NCI-H146 treated with DMSO at 0.1 percent for 48 hours (cell line): ENCODE measurements around the gene HMX3.

Experiments
- DNase-seq: peaks from one replicate; lab custom pipeline; 2025; ENCODE audit not compliant: unreplicated experiment; lab: John Stamatoyannopoulos, UW

Gene HMX3

GRCh38 chr10:123133541-123134342 lies 2.0 kb upstream of the HMX3 start:
- no peak for DNase-seq

- no peak for DNase-seq
Observed at GRCh38 chr10:123134343-123134914, 1.3 kb upstream of the HMX3 start.

GRCh38 chr10:123134915-123135414 lies 805 bp upstream of the HMX3 start:
- peak; percentile 31 for DNase-seq

DNA sequence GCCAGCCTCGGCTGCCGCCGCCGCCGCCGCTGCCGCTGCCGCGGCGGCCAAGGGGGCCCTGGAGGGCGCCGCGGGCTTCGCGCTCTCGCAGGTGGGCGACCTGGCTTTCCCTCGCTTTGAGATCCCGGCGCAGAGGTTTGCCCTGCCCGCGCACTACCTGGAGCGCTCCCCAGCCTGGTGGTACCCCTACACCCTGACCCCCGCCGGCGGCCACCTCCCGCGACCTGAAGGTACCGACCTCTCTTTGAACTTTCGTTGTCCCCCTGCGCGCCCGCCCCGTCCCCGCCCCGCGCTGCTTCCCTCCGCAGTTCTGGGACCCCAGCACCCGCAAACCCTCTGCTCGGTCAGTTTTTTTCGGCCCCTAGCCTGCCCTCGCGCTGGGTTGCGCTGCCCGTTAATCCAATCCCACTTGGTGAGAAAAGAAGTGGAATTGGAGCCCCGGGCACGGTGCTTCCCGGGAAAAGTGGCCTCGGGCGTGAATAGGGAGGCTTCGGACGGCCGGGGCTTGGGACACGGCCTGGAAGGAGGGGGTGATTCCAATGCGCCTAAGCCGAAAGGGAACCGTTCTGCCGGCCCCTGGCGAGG lies 543 bp downstream of the HMX3 start:
- no peak for DNase-seq

GRCh38 chr10:123136806-123137642 lies 1.3 kb downstream of the HMX3 start:
- DNase-seq: no peak

GRCh38 chr10:123139165-123139520 lies 3.4 kb downstream of the HMX3 start:
- DNase-seq: no peak

GRCh38 chr10:123139521-123140163 lies 3.9 kb downstream of the HMX3 start:
- no peak for DNase-seq

DNA sequence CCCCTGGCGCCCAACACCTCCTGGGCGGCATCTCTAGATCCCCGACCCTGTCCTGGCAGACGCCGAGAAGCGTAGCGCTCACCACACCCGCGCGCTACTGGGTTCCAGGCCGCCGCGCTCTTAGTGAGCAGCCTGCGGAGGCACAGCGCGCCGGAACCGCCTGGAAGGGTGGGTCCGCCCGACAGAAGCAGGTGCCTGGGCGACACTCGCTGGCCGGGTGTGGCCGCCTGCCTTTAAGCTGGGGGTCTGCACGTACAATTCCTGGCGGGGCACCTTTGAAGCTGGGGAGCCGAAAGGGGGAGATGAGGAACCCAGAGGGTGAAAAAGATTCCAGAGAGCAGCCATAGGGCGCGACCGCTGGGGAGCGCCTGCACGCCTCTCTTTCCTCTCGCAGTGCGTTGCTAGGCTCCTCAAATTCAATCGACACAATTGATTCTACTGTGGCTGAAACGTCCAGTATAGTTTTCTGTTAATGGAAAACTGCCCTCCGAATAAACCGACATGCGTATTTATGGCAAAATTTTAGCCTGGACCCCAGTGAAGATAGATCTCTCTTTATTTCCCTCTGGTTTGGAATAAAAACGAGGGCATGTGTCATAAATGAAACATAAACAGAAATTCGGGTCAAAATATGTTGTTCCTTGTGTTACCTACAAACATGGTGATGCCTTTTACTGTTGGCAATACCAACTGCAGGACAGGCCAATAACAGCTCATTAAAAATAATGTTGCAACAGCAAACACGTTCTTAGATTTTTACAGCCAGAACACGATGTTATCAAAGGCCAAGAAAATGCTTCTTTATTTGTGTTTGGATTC lies 4.6 kb downstream of the HMX3 start:
- no peak for DNase-seq

DNA sequence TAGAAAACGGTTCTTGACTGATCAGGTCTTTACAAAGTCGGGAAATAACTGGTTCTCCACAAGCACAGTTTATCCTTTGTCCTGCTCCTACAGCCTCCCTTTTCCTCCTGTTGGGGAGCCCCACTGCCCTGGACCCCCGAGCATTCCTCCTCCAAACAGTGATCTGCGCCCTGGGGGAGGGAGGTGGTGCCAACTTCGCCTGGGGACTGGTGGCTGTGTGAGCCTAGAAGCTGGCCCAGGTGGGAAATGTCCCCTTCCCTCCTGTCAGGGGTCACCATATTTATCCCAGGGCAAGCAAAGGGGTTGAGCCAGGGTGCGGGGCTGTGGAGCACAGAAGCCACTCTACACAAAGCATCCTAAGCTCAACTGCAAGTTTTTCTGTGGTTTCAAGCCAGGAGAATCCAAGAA lies 5.2 kb downstream of the HMX3 start:
- DNase-seq: no peak

DNA sequence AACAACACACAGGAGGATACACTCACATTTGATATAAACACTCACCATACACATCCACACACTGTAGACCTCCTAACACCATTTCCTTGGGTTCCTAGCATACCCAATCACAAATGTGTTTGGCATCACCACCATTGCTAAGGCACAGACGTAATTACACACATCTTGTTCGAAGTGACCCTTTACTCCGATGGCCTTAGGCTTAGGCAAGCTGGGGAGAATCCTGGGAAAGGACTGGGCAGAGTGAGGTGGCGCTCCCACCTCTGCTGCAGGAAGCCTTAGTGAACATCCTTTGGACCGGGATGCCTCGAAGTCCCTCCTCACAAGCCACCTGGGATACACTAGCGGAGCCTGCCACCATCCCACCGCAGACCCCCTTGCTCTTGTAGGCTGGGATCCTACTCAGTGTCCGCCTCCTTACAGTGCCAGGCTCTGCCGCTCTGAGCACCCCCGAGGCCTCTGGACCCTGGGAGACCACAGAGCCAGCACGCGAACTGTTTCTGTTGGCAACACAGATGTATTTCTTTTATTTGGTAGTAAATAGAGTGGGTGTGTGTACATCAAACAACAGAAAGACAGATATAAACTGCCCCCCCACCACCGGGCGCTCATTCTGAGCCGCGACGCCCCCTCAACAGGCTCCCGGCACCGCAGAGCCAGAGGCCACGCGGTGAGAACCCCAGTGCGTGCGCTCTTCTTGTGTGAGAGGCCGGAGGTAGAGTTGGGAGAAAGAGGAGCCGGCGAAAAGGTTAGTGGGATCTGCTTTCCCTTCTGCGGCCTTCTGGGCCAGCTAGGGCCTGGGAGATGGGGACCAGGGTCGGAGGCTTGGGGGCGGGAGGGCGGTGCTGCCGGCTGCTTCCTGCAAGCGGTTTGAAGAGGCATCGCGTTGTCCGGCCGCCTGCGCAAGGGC lies 6.3 kb downstream of the HMX3 start:
- DNase-seq: no peak

DNA sequence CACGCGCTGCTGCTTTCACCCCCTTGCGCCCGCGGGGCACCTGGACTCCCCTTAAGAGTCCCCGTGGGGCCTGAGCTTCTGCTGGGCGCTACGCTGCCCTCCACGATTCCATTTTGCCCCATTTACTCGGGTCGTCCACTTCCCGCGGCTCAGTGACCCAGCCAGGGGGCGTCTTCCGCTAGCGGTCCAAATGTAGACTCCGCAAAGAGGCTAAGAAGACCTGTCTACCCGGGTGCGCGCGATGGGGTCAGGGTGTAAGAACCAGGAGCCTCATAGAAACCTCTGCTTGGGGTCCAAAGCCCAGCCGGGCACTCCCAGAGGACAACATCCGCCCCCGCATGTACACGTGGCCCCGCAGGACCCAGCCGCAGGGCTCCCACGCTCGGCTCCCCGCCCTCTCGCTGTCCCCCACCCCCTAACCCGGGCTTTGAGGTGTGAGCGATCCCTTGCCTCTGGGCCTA lies 7.0 kb downstream of the HMX3 start:
- no peak for DNase-seq

GRCh38 chr10:123143162-123143824 lies 7.5 kb downstream of the HMX3 start:
- no peak for DNase-seq

DNA sequence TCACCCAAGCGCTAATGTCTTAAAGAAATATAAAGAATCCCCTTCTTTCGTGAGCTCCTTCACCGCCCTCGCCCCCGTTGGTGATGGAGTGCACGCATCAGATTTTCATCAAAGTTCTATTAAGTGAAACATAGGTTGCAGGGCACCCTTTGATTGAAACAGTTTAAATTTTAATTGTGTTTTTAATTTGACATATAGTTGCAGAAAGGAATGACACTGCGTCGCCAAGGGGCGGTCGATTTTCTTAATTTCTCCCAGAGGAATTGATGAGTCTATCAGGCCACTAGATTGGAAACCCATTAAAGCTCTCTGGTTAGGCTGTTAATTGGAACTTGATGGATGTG lies 8.0 kb downstream of the HMX3 start:
- no peak for DNase-seq

- DNase-seq: no peak
Observed at GRCh38 chr10:123144697-123145541, 9.1 kb downstream of the HMX3 start.

- no peak for DNase-seq
Observed at GRCh38 chr10:123145542-123146012, 9.8 kb downstream of the HMX3 start.

DNA sequence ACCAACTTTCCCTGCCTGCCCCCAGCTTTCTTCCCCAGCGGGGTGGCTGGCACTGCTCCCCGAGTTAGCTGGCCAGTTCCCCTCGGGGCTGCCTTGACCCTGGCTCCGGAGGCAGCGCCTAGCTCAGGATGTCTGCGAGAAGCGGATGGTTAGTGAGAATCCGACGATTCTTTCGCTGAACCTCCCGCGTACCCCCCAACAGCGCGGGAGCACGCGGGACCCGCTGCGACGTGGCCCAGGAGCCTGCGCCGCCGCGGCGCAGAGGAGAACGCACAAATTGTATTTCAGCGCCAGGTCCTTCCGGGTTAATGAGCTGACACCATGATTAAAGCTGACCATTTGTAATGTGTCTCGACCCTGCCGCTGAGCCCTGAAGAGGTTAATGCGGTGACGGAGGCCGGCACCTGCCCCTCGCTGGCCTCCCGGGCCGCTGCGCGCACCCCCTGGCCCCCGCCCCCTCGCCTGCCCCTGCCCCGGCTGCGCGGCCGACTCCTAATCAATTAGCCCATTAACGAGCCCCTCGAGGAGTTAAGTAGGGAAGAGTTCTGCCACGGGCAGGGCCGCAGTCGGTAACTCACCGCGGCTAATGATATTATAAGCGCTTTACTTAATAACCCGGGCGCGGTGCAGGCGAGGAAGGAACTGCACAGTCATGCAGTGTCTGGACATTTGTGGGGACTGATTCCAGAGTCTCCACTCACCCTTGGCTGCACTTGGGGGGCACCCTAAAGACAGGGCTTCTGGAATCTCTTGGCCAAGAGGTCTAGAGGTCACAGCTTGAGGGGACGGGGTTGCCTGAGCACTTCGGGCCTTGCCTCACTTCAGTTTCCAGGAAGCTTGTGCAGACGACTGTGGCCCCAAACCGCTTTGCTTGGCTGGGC lies 10.5 kb downstream of the HMX3 start:
- no peak for DNase-seq
